SU-DHL-6 (cell line): ENCODE measurements around the gene MOCS3.

Source experiments
- H2AFZ ChIP-seq: fragments of 200-600 bp; sonication (generic); 2 replicates; pipeline ENCODE4 v1.6.1; 2014; ENCODE audit warnings: low read depth, mild to moderate bottlenecking, moderate library complexity, mixed read lengths, antibody characterized with exemption, low read length; ENCODE audit not compliant: severe bottlenecking
- H3F3A ChIP-seq: fragments of 200-600 bp; shearing (Covaris generic); 2 replicates; pipeline ENCODE4 v1.6.0; 2016; ENCODE audit warnings: antibody characterized with exemption, mild to moderate bottlenecking; ENCODE audit not compliant: insufficient read depth
- H3K27ac ChIP-seq: fragments of 200-600 bp; sonication (generic); 2 replicates; pipeline ENCODE4 v1.5.1; 2016; ENCODE audit warnings: low read depth, mild to moderate bottlenecking, low read length, moderate library complexity, mixed read lengths
- H3K27me3 ChIP-seq: fragments of 200-600 bp; sonication (generic), shearing (Covaris generic); 2 replicates; pipeline ENCODE4 v1.6.0; 2014; ENCODE audit warnings: mild to moderate bottlenecking, low read length
- H3K36me3 ChIP-seq: fragments of 200-600 bp; sonication (generic); 2 replicates; pipeline ENCODE4 v1.6.1; 2014; ENCODE audit warnings: mild to moderate bottlenecking, low read length, mixed read lengths
- H3K4me2 ChIP-seq: fragments of 300-600, 200-600 bp; shearing (Covaris generic), sonication (generic); 2 replicates; pipeline ENCODE4 v1.6.0; 2014; ENCODE audit warnings: low read length, low read depth, mild to moderate bottlenecking; ENCODE audit not compliant: poor library complexity, severe bottlenecking
- H3K4me3 ChIP-seq: fragments of 200-600 bp; sonication (generic); 2 replicates; pipeline ENCODE4 v1.5.1; 2014; ENCODE audit warnings: antibody characterized with exemption, low read length, mild to moderate bottlenecking, mixed read lengths; ENCODE audit not compliant: insufficient read depth, poor library complexity, severe bottlenecking
- H3K79me2 ChIP-seq: fragments of 200-600 bp; sonication (generic); 2 replicates; pipeline ENCODE4 v1.6.1; 2014; ENCODE audit warnings: mild to moderate bottlenecking, low read length, moderate library complexity; ENCODE audit not compliant: insufficient read depth
- H3K9ac ChIP-seq: fragments of 200-600 bp; sonication (generic); 2 replicates; pipeline ENCODE4 v1.7.0; 2014; ENCODE audit warnings: mild to moderate bottlenecking, low read length
- H3K9me2 ChIP-seq: fragments of 200-600 bp; sonication (generic); replicated peaks from 2 replicates; pipeline ENCODE4 v1.6.1; 2014; ENCODE audit warnings: low read length; ENCODE audit not compliant: insufficient read depth
- H3K9me3 ChIP-seq: fragments of 200-600 bp; sonication (generic); 2 replicates; pipeline ENCODE4 v1.6.1; 2014; ENCODE audit warnings: low read length, mixed read lengths; ENCODE audit not compliant: insufficient read depth
- H4K20me1 ChIP-seq: fragments of 200-600 bp; sonication (generic); 2 replicates; pipeline ENCODE4 v1.6.1; 2014; ENCODE audit warnings: low read depth, mild to moderate bottlenecking, antibody characterized with exemption, low read length, moderate library complexity, mixed read lengths
- CTCF ChIP-seq: fragments of 200-600 bp; sonication (generic); IDR thresholded peaks from one replicate; pipeline ENCODE4 v1.5.1; 2017; ENCODE audit warnings: antibody characterized with exemption, mild to moderate bottlenecking, low read length, moderate library complexity; ENCODE audit not compliant: insufficient read depth, poor library complexity, severe bottlenecking
- EZH2phosphoT487 ChIP-seq: fragments of 200-600 bp; sonication (generic), shearing (Covaris generic); conservative IDR thresholded peaks from 2 replicates; pipeline ENCODE4 v1.6.1; 2018; ENCODE audit warnings: mild to moderate bottlenecking, antibody characterized with exemption, low read length, moderate library complexity, mixed read lengths

MOCS3 gene

GRCh38 chr20:50931306-50932015 lies 27.2 kb upstream of the MOCS3 start, which contains the start of gene ADNP:
Gene ADNP, minus strand, starts transcription at chr20:50931437. Its CDS starts 27,441 bp downstream, at chr20:50903996.
- Histone ChIP-seq H3K27ac (peak within 1 kb of the TSS; percentile 87), H3K4me3 (peak within 1 kb of the TSS; percentile 98), H3K79me2 (peaks cover 40% of the 10 kb centered on the region), H3F3A (peaks cover 54% of the 10 kb centered on the region), H3K9me3 (no peaks in the 10 kb centered on the region), H3K27me3 (no peaks in the 10 kb centered on the region), H3K9ac (peak within 1 kb of the TSS; percentile 90), H3K4me2 (peak within 1 kb of the TSS; percentile 76), H3K36me3 (peaks cover 54% of the 10 kb centered on the region), H2AFZ (peak within 1 kb of the TSS; percentile 38), H3K9me2 (no peaks in the 10 kb centered on the region), H4K20me1 (peaks cover 26% of the 10 kb centered on the region)
- TF ChIP-seq EZH2phosphoT487 (no peak), CTCF (no peak)

GRCh38 chr20:50932016-50932485 lies 26.6 kb upstream of the MOCS3 start:
- Histone ChIP-seq H3F3A (peaks cover 58% of the 10 kb centered on the region), H3K4me2 (peak overlapping the region; percentile 51), H3K27ac (peak overlapping the region; percentile 87), H3K36me3 (peaks cover 52% of the 10 kb centered on the region), H3K4me3 (peak overlapping the region; percentile 52), H3K9me3 (no peaks in the 10 kb centered on the region), H4K20me1 (peaks cover 20% of the 10 kb centered on the region), H3K9me2 (no peaks in the 10 kb centered on the region), H3K27me3 (no peaks in the 10 kb centered on the region), H3K79me2 (peaks cover 34% of the 10 kb centered on the region), H2AFZ (peak overlapping the region; percentile 38), H3K9ac (peak overlapping the region; percentile 50)
- TF ChIP-seq EZH2phosphoT487 (no peak), CTCF (no peak)

- H3K9me2 ChIP-seq: no peaks in the 10 kb centered on the region
- H2AFZ ChIP-seq: no peak overlapping the region
- H3K27me3 ChIP-seq: no peaks in the 10 kb centered on the region
- TF ChIP-seq EZH2phosphoT487: no peak
- no peak for TF ChIP-seq CTCF
- no peak overlapping the region for H3K9ac ChIP-seq
- H3K9me3 ChIP-seq: no peaks in the 10 kb centered on the region
- no peak overlapping the region for H3K4me3 ChIP-seq
- peaks cover 45% of the 10 kb centered on the region for H3K36me3 ChIP-seq
- no peak overlapping the region for H3K4me2 ChIP-seq
- H3F3A ChIP-seq: peaks cover 58% of the 10 kb centered on the region
- H3K27ac ChIP-seq: peak overlapping the region; percentile 87
- H3K79me2 ChIP-seq: peaks cover 27% of the 10 kb centered on the region
- peaks cover 14% of the 10 kb centered on the region for H4K20me1 ChIP-seq
Measured at GRCh38 chr20:50932691-50933280, 25.8 kb upstream of the MOCS3 start.
